HG03378 (cell line): Measurements from ENCODE around the gene LGR4.
A peak's percentile ranks its signal among the peaks of the same experiment; 100 is the strongest.
"Not testable (repeated sequence)": the region's sequence is repeated elsewhere in the genome, so short reads cannot be mapped to it uniquely, and the experiment has no call there.

Experiments used
- ATAC-seq: cut with Tn5 transposase; IDR thresholded peaks from one replicate; pipeline ENCODE4 v1.9.1; 2021; ENCODE audit warnings: mild to moderate bottlenecking, moderate library complexity; ENCODE audit not compliant: unreplicated experiment

Gene LGR4, protein sequence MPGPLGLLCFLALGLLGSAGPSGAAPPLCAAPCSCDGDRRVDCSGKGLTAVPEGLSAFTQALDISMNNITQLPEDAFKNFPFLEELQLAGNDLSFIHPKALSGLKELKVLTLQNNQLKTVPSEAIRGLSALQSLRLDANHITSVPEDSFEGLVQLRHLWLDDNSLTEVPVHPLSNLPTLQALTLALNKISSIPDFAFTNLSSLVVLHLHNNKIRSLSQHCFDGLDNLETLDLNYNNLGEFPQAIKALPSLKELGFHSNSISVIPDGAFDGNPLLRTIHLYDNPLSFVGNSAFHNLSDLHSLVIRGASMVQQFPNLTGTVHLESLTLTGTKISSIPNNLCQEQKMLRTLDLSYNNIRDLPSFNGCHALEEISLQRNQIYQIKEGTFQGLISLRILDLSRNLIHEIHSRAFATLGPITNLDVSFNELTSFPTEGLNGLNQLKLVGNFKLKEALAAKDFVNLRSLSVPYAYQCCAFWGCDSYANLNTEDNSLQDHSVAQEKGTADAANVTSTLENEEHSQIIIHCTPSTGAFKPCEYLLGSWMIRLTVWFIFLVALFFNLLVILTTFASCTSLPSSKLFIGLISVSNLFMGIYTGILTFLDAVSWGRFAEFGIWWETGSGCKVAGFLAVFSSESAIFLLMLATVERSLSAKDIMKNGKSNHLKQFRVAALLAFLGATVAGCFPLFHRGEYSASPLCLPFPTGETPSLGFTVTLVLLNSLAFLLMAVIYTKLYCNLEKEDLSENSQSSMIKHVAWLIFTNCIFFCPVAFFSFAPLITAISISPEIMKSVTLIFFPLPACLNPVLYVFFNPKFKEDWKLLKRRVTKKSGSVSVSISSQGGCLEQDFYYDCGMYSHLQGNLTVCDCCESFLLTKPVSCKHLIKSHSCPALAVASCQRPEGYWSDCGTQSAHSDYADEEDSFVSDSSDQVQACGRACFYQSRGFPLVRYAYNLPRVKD

DNA sequence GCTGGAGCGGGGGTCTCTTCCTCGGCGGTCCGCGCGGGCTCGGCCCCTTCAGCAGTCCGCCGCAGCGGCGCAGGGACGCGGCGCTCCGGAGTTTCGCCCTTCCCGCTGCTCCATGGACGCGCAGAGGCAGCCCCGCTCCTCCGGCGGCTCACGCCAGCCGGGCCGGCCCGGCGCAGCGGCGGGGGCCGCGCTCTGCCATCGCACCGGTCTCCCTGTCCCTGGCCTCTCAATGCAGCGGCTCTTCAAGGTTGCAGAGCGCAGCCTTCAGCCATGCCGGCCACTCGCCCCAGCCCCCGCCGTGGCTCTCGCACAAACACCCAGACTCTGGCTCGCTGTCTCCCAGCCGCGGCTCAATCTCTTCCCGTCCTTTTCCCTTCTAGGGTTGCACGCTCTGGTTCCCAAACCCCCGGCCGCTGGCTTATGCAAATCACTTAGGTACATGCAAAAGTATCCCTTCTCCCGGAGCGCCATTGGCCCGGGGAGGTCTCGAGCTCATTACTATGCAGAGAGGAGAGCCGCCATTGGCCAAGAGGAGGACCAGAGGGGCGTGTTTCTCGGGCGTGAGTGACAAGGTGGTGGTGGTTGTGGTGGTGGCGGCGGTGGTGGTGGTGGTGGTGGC is at the start of gene LGR4:
TSS of gene LGR4 (minus strand) at position 393 of the 619 bp plus-strand sequence. CDS start 488 bp downstream, outside the sequence.
- peak; percentile 86 for ATAC-seq

DNA sequence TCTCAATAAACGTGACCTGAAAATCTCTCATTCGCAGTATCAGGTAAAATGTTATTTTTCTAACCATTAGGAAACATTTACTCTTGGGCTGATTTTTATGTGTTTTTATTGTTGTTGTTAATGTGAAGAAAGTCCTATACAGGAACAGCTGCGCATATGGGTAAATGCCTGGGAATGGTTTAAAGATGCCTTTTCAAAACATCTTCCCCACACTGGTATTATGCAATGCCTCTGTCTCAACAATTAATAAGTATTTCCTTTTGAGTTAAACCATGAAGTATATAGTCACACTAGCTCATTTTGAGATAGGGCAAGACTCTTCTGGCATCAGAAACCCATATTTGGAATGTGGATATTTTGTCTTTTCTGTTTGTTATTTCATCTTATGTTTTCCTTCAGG is 47.6 kb upstream of the LGR4 start:
- ATAC-seq, result no peak

DNA sequence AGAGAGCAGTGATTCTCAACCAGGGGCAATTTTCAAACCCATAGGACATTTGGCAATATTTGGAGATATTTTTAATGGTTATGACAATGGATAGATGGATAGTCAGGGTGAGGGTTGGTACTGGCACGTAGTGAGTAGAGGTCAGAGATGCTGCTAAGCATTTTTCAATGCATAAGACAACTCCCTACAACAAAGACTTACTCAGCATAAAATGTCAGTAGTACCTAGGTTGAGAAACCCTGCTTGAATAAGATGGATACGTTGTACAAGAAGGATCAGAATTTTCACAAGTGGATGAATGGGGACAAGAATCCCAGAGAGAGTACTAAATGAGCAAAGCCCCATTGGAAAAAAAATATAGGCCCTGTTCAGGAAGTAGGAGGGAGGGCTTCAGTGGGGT is 45.9 kb upstream of the LGR4 start:
- no peak for ATAC-seq

DNA sequence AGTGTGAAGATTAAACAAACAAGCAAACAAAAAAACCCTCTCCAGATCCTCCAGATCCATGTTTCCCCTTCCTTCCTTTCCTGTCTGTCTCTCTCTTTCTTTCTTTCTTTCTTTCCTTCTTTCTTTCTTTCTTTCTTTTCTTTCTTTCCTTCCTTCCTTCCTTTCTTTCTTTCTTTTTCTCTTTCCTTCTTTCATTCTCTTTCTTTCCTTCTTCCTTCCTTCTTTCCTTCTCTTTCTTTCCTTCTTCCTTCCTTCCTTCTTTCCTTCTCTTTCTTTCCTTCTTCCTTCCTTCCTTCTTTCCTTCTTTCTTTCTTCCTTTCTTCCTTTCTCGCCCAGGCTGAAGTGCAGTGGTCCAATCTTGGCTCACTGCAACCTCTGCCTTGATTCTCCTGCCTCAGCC is 44.9 kb upstream of the LGR4 start:
- ATAC-seq, result not testable (repeated sequence)

DNA sequence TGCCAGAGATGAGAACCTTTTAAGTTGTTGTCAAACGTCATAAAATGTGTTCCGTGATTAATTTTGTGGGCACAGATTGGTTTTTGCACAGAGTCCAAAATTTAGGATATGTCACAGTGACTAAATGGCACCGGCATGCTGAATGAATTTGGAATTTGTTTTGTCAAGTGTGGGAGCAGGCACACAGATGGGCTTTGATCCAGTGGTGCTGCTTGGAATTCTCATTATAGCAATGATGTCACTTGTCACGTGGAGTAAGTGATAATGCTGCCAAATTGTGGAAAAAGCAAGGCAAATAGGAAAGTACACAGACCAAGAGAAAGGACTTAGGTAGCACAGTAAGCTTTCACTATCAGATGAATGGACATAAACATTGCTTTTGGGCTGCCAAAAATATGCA is 42.0 kb upstream of the LGR4 start:
- ATAC-seq, result no peak

DNA sequence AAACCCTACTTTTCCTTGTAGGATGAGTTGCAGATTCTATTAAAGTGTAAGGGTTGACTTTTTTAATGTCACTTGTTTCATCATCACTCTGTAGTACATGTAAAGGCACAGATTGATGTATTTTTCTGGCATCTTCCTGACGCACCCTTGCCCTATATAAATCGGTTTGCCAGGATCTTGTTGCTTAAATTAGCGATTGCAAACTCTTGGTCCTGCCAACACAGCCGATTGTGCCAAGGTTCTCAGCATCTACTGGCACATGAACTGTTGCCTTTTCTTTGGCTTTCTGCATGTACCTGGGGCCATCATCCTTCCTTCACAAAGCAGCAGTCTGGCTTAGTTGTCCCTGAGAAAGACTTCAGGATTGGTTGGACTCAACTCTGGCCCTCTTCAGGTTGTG is 41.5 kb upstream of the LGR4 start:
- ATAC-seq, result no peak

DNA sequence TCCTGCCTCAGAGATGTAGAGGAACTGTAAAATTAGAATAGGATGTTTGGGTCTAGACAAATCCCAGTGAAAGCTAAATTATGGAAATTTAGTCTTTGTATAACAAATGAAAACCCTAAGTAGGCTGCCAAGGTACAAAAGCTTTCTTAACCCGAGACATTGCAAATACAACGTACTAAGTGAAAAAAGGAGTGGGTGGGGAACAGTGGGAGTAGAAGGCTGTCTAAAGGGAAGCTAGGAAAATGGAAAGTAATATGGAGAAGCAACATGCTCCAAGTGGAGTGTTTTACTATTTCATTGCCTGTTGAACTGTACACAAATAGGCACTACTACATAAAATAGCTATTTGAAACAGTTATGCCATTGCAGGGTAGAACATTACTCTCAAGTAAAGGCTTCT is 40.8 kb upstream of the LGR4 start:
- no peak for ATAC-seq

DNA sequence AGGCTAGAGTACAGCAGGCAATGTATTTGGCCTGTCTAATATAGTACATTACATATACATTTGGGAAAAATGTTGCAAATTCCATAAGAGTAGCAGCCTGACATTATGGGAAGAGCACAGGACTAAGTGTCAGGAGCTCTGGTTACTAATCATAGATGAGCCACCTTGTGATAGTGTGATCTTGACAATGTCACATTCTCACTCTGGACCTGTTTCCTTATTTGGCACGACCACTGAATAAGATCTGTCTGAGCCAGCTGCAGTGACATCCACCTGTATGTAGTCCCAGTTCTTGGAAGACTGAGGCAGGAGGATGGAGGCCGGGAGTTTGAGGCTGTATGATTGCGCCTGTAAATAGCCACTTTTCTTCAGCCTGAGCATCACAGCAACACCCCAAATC is 39.6 kb upstream of the LGR4 start:
- ATAC-seq, result no peak

DNA sequence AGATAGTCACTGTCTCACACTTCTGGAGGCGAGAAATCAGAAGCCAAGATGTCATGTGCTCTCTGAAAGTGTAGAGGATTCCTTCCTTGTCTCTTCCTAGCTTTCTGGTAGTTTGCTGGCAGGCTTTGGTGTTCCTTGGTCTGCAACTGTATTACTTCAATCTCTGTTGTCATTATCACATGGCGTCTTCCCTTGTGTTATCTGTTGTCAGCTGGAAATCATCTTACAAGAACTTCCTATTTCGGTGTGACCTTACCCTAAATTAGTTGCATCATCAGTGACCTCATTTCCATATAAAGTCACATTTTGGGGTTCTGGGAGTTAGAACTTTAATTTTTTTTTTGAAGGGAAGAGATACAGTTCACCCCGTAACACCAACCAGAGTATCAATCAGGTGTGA is 37.3 kb upstream of the LGR4 start:
- ATAC-seq, result no peak

DNA sequence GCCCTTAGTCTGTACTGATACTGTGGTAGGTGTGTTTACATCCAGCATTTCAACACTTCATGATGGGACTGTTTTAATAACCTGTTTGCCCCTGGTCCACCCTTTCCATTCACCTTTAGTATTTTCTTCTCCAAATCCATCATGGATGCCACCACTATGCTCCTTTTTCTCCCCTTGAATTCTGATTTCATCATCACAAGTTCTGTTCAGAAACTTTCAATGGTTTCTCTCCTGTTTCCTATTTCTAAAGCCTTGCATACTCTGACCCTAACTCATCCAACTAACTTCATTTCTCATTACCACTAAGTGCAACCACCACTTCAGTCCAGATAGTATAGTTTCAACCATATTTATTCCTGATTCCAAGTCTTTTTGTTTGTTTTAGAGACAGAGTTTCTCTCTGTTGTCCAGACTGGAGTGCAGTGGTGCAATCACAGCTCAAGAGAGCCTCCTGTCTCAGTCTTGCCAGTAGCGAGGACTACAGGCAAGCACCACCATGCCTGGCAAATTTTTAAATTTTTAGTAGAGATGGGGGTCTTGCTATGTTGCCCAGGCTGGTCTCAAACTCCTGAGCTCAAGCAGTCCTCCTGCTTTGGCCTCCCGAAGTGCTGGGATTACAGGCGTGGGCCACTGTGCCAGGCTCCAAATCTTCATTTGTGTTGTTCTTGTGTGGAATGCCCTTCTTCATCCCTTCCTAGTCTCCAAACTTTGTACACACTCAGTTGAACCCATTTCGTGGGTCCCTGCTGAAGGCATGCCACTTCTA is 35.1 kb upstream of the LGR4 start:
- no peak for ATAC-seq

DNA sequence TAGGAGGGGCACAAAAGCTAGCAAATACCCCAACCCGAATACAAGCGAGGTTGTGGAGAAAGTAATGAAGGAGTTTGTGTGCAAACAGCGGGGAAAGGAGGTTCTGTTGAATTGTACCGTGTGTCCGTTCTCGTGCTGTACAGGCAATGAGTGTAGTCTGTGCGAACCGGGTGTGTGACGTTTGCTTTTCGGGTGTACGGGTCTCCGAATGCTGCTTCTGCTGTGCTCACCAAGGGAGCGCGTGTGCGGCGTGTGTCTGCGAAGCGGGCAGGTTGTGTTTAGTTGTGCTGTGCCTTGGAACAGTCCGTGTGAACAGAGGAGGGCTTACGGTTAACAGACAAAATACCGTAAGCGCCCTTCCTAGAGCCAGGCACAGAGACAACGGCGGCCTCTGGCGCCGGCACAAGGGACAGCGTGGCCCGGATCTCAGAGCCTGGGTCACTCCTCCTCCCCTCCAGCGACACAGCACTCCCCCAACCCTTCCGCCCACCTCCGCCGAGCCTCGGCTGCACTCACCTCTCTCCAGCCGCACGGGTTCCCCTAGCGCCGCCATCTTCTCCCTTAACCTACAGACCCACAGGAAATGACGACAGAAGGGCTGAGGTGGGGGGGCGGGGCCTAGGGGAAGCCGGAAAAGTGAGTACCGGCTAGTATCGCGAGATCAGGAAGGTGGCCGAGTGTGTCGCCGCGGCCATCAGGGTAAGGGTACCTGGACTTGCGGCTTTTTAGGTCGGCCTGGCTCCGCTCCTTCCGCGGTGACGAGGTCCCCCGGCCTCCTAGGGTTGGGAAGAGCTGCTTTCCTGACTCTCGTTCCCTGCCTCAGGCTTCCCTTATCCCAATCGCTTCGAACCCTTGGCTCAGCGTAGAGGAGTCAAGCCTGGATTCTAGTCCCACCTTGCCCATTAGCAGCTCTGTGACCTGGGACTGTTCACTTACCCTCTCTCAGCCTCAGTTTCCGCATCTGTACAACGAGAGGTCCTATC is 33.9 kb upstream of the LGR4 start, which contains the start of gene LIN7C:
TSS of gene LIN7C (minus strand) at position 570 of the 983 bp plus-strand sequence. CDS start at position 553, 17 bp downstream.
- peak; percentile 92 for ATAC-seq

DNA sequence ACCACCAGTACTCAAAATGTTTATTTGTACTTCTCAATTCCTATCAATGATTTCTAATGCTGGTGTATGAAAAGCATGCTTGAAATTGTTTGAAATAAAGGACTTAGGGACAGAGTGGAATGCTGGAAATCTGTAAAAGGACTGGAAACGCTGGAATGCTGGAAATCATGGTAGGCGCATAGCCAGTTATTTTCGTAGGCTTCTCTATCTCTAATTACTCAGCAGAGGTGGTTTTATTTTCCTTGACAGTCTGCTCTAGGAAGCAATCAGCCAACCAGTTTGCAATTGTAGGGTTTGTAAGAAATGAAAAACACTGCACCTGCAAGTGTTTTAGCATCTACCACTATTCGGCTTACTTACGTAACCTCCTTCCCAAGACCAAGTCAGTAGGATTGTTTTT is 33.2 kb upstream of the LGR4 start:
- peak; percentile 1 for ATAC-seq

DNA sequence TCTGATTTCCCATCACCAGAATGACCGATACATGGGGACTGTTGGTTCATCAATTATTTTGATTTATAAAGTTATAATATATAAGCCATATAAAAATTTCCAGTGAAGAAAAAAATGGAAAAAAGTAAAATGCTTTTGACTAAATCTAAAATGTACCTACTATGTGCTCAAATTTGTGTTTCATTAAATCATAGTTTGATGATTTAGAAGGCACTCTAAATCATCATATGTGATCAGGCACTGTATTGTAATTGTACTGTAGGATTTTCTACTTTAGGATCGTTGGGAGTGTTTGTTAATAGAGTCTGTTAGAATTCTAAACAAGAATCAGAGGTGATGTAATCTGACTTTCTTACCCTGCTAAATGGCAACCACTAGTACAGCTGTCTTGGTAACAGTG is 31.6 kb upstream of the LGR4 start:
- no peak for ATAC-seq

DNA sequence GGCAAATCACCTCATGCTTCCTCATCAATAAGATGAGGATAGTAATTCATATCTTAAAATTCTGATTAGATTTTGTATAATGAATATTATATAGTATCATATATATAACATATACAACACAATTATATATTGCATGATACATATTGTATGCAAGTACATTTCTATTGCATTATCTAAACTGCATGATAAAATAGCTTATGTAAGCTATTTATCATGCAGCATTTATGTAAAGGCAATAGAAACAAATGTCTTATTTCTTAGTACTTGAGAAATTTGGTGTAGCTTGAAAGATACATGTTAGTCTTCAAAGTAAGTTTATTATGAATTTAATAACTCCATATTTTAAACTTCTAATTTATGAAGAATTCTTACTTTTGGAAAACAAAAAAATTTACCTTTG is 28.5 kb upstream of the LGR4 start:
- no peak for ATAC-seq

DNA sequence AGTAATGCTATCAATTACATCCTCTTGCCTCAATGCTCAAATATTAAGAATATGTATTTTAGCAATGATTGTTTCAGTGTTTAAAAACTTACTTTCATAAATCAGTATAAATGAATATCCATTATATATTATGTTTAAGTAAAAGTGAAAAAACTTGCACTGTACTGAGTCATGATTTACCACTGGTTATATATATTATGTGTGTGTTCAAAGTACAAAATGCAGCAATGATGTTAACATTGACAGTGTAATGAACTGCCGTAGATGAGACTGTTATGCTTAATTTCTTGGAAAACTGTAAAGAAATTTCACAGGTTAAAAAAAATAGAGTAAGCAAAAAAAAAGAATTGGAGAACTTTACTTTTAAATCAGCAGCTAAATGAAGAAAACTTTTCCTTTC is 25.3 kb upstream of the LGR4 start:
- no peak for ATAC-seq

DNA sequence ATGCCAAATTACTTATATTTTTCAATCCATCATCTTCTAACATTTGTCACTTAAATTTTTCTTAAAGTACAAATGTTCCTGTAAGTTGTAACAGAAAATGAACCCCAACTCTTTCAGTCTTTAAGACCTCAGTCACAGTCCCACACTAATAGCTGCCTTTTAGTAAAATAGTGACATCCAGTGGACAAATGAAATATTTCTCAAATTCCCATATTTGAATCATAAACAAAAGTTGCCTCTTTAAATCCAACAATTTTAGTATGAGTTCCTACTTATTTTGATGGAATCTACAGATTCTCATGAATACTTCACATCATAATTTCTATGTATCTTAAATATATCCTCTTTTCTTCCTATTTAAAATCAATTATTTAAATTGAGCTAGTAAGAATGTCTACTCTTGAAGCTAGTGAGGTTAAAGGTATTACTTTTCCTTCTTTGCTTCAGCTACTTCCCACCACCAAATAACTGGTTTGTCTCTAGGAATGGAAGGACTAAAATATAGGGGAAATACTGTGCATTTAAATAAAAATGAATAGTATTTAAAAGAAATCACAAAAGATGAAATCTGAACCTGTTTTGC is 24.8 kb upstream of the LGR4 start:
- ATAC-seq, result peak; percentile 74

DNA sequence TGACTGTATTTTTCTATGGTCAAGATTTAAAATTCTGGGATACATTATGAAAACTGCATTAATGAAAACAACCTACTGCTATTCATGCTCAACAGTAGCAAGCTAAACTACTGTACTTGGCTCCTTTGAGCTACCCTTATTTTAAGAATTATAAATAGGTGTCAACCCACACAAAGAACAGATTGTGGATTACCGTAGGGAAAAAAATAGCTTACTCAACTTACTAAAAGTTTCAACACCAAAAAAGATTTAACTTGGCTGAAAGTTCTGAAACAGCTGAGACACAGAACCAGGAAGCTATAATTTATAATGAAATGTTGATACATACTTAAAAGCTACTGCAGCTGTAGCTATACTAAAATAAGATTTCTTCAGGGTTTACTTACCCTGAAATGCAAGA is 23.9 kb upstream of the LGR4 start:
- ATAC-seq, result no peak

DNA sequence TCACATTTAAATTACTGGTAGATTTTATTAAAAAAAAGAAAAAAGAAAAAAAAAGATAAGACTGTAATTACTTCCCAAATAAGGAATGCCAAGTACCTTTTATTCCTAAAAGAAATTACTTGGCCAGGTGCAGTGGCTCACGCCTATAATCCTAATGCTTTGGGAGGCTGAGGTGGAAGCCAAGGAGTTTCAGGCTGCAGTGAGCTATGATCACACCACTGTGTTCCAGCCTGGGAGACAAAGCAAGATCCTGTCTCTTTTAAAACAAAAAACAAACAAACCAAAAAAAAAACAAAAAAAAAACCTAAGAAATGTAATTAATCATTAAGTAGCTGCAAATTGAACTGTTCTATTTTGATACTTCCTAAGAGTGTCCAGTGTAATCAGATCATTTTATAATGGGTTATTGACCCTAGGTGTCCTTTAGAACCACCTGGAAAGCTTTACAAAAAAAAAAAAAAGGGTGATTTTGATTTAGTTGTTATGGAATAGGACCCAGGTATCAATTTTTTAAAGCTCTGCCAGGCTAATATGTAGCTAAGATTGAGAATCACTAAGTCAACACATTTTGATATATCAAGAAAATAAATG is 23.2 kb upstream of the LGR4 start:
- ATAC-seq, result no peak

DNA sequence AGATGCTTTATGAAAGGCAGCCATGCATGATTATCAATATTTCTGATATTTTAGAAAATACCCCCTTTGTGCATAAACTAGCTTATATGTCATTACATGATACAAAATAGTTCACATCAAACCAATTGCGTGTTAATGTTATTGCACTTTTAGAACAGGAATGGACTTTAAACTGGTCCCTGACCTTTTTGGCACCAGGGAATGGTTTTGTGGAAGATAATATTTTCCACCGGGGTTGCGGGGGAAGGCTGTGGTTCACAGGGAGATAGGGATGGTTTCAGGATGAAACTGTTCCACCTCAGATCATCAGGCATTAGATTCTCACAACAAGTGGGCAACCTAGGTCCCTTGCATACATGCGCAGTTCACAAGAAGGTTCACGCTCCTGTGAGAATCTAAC is 16.5 kb upstream of the LGR4 start:
- no peak for ATAC-seq
